GM18499 (cell line): ENCODE measurements around the gene TSPAN5.

Experiments
- ATAC-seq: cut with Tn5 transposase; IDR thresholded peaks from one replicate; pipeline ENCODE4 v1.9.1; 2021; ENCODE audit warnings: moderate number of reproducible peaks; ENCODE audit not compliant: insufficient read depth, unreplicated experiment

Gene TSPAN5

DNA sequence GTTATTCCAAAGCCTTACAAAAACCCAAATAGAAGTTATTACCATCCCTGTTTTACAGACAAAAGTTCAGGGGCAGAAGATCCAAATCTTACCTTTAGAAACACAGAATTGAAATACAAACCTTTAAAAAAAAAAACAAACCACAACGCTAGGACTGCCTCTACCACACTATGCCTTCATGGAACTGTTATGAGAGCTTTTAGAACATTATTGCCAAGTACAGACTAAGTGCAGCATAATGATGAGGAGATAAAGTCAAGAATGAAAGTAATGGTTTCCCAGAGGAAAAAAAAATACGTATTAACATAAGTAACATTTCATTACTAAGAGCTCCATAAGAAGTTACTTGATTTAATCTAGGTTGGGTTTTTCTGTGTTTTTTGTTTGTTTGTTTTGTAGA, 34.3 kb downstream of the TSPAN5 start:
- no peak for ATAC-seq

DNA sequence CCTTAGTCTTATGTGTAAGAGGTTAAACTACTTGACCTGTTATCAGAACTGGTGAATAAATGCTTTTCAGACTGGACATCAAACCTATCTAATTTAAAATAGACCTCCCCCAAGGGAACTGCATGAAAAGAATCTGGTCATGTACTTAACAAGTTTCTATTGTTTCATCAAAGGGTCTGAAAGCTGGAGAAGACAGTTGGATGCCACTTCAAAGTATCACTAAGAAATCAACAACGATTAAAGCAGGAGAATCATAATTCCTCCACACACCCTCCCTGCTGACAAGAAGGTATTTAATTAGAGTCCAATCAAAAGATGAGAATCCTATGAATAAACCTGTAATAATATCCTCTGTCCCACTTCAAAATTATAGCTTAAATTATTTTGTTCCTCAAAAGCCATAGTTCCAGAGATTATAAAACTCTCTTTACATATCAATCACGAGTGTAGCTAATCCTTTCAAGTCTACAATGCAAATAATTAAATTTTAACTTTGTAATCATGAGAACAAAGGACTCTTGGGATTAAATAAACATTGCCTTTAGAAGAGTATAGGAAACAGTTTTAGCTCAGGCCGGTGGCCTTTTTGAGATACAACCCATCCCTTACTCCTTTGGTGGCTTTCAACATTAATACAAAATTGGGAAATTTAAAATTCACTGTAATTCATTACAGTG, 35.1 kb downstream of the TSPAN5 start:
- ATAC-seq, result no peak

DNA sequence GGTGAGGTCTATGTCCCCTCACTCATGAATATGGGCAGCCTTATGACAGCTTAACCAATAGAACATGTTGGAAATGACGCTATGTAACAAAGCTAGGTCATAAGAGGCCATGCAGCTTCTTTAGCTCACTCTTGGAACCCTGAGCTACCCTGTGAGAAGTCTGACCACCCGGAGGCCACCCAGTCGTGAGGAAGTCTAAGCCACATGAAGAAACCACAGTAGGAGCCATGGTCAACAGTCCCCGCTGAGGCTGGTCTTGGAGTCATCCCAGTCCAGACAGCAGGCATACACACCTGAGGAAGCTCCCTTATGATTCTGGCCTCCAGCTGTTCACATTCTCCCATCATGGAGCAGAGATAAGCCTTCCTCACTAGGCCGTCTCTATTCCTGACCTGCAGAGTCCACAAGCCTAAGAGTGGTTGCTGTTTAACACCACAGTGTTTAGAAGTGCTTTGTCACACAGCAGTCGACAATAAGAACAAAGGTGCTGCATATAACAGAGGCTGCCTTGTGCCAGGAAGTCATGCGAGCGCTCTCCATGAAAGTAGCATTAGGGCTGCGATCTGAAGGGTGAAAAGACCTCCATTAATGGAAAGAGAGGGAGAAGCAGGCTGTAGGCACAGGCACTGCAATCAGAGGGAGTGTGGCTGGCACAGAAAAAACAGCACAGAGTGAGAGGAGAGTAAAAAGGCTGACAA, 38.2 kb downstream of the TSPAN5 start:
- ATAC-seq, result no peak

DNA sequence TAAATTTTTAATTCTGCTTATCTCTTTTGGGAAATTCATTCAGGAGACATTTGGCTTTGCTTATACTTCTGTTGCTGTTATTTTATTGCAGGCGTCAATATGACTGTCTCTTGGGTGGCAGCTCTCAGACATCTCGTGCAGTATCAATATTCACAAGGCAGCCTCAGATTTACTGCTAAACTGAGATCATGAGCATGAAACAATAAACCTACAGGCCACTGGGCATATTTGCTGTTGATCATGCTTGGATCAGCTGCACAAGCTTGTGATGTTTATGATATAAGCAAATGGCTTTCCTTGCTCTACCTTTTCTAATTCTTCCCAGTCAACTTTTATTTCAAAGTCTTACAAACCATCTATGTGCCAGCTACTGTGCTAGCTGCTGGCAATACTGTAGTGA, 39.2 kb downstream of the TSPAN5 start:
- ATAC-seq, result no peak

DNA sequence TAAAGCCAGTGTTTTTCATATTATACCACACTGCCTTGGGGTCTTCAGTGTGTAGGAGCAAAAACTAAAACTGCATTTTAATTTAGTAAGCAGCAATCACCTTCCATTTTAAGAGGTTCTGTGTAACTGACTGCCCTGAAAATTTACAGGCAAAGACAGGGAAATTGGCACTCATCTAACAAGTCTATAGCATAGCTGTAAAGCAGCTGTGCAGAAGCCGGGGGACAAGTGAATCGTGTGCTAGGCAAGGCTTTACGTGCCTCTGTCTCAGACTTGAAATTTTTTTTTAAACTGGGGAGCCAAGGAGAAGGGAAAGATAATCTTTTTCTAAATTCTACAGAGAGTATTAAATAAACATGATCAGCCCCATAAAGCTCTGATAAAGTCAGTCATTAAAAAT, 39.7 kb downstream of the TSPAN5 start:
- ATAC-seq, result no peak

DNA sequence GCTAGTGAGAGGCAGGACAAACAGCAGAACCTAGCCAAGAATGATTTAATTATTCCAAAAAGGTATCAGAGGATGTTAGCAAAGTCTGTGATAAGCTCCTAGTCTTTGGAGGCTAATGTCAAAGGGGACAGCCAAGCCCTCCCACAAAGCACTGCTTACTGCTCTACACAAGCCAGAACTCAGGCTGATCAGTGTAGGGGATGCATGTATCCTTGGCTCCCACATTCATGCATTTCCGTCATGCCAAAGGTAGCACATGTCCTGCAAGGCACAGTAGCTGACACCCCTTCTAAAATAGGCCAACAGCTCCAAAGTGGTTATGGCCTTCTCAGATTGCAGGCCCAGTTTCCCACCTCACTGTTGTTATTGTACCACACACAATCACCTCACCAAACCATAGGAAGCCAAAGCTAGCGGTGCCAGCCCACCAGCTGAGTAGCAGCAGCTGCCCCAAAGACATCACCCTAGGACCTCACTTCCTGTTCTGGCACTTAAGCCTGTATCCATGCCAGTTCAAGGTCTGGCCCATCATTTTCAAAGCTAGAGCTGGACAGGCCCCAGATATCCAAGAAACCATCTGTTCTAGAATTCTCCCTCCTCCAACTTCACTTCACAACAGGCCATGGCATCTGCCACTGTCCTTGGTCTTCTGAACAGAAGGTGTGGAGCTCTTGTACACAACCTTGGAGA, 40.9 kb downstream of the TSPAN5 start:
- ATAC-seq, result no peak

DNA sequence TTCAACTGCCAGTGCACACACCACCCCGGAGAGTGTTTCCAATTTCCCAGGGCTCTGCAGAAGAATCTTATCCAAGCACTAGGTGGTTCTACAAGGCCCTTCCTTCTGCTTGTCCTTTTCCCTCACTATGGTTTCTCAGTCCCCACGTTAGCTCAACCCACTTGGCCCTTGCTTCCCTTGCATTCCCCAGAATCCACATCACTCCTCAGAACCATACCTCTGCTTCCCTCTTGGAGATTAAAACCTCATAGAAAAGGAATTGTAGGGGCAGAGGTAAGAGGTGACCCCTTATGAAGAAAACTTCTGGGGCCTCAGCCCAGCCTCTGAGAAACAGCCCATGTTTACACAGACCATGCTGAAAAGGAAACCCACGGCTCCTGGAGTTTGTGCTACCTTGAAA, 42.4 kb downstream of the TSPAN5 start:
- ATAC-seq, result no peak

DNA sequence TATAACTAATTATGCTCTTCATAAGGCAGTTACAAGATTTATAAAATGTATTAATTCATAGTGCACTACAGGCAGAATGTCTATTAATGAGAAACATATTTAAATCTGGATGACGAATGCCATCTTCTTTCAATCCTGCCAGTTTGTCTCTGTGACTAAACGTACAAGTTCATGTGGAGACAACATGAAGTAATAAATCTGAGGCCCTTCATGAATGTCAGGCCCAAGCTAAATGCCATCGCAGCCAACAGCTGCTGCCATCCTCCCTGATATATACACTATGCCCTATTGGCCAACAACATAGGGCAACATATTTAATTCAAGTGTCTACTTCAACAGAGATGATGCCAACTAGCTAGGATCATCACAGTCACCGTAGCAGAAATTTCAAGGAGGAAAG, 43.7 kb downstream of the TSPAN5 start:
- ATAC-seq, result no peak

DNA sequence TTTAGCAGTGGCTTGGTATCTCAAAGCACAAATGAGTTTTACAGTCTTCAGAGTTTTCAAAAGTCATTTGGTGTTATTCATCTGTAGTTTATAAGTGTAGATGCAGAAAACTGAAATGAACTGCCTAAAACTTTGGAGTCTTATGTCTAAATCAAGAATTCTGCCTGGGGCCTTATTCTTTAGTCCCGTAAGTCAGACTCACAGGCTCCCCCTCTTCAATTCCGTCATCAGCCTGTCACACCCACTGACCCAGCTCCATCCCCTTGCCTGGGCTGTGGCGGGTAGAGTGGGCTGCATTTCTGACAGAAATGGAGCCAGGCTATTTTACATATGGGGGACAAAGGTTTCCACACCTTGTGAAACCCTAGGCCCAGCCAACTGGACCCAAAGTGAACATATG, 44.3 kb downstream of the TSPAN5 start:
- no peak for ATAC-seq

DNA sequence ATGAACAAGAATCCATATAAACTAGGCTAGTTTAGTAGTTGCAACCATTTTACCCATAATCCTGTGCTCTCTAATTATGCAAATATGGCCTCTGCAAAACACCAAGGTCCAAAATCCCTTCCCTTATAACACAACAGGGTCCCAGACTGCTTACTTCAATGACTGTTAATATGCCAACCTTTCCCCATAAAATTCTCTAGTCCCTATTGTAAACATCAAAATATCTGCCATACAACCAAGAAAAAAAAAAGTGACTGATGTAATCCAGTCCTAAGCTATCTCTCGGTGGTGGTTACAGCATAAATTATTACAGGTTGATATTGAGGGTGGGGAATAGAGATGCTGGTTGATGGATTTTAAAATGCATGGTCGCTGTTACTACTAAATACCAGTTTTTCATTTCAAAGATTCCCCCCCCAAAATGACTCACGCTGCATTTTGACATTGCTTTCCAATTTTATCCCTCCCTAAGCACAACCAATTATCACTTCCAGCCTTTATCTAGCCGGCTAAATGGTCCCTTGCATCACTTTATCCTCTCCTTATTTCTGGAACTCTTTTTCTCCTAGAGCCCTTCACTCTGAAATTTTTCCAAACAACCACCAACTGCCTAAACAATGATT, 44.8 kb downstream of the TSPAN5 start:
- ATAC-seq, result no peak

DNA sequence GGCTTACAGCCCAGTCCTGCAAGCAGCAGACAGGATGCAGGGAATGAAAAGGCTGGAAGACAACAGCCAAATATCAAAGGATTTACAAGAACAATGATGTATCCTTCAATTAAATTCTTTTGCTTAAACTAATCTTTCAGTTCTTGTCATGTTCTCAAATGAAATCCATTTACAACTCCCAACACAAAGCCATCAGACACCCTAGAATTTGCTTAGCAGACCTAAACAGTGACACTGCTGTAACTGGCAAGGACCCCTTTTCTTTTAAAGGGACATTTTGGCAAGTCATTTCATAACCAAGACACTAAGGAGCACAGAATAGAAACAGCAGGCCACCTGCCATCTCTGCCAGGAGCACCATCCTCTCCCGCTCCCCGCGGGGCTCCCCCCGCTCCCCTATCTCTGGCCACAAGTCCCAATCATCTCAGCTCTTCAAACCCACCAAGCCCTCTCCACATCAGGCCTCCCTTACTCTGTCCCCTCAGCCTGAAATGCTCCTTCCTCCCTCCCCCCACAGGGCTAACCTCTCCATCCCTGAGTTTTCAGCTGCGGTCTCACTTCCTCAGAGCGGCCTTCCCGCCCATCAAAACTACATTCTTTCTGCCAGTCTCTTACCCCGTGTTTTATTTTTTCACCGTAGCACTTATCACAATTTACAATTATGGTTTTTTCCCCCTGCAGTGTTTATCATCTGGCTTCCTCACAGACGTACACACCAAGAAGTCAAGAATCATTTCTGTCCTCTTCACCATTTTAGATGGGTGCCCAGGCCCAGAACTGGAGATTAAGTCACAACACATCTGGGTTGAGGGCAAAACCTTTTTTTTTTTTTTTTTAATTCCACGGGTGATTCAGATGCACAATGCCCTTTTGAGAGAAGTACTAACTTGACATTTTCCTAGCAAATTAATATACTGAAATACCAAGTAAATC, 45.8 kb downstream of the TSPAN5 start:
- ATAC-seq, result peak; percentile 60

DNA sequence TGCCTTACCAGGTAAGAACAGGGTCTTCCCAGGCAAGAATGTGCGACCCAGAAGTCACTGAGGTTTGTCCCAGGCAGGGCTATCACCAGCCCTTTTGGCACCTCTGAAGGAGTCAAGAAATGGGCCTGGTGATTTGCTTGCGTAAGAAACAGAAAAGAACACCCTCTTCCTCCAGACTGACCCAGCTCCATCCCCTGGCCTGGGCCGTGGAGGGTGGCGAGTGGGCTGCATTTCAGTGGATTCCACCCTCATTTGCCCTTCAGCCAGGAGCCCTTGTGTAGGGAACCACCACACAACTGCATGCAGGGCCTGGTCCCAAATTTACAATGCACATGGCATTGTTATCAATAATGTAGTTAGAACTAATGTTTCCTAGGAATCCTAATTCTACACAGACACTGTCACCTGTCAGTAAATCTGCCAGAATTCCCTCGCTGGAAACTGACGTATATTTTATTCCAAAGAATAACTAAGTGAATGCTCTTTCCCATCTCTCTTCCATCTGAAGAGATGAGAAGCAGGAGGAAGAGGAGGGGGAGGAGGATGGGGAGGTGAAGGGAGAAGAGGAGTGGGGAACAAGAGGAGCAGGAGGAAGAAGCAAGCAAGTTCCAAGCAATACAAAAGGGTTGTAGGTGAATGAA, 46.6 kb downstream of the TSPAN5 start:
- no peak for ATAC-seq

DNA sequence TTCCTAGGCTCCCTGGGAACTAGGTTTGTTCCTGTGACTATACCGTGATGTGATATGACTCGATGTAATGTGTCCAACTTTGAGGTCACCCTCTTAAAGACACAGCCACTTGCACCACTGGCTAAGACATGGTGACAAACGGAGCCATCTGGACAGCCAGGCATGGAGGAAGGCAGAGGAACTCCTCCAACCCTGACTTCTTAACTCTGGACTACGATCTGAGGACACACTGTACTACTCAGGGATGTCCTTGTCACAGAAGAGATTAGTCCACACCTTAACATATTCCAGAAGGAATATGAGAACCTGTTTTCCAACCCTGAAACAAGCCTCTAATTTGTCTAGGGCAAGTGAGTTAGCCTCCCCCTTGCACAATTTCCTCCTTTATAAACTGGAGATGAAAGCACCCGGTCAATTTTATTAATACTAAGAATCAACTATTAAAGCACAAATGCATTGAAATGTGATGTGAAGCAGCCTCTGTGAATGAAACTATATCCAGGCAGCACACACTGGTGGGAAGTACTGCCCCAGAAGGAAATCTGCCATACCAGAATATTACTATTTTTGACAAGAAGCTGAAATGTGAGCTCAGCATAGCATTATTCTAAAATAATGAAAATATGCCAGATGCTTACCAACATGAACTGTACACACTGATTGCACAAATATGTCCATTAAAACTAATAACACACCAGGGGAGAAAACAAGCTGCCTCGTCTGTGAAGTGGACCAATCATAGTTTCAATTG, 47.3 kb downstream of the TSPAN5 start:
- ATAC-seq, result no peak

DNA sequence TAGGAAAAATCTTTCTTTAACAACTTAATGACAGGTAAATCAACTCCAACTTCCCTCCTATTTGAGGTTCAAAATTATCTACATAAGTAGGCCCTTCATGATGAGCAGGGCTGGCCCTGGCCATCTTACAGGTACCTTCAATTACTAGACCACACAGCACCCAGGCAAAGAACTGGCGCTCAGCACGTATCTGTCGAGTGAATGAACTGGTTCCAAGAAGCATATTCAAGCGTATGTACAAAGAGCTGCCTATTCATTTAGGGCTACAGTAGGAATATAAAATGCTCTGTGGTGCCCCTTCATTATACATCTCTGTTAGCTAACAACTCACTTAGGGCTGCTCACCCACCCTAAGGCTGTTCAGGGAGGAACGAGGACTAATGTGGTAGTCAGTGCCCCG, 48.0 kb downstream of the TSPAN5 start:
- no peak for ATAC-seq

DNA sequence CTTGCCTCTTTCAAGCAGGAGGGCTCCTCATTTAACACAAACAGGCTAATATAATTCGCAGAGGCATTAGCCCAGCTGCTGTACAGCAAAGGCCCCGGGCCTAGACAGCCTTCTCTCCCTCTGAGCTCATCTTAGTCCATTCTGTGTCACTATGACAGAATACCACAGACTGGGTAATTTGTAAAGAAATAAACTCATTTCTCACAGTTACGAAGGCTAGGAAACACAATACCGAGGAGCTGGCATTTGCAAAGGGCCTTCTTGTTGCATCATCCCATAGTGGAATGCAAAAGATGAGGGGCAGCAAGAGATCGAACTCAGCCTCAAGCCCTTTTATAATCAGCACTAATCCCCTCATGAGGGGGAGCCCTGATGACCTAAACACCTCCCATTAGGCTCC, 48.5 kb downstream of the TSPAN5 start:
- ATAC-seq, result no peak

DNA sequence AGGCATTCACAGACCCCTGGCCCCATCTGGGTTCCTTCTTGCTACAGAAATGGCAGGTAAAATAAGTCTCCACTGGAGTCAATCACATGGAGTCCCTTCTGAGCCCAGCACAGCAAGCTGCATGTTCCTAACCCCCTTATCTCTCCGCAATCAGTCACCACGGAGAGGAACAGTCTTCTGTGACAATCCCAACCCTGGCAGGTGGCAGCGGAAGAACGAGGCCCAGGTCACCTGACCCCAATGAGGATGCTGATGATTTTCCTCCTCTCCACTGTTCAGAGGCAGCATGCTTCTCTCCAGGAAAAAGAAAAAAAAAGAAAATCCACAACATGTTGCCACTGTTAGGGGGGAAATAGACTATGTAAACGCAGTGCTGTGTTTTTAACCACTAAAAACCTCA, 50.1 kb downstream of the TSPAN5 start:
- no peak for ATAC-seq

DNA sequence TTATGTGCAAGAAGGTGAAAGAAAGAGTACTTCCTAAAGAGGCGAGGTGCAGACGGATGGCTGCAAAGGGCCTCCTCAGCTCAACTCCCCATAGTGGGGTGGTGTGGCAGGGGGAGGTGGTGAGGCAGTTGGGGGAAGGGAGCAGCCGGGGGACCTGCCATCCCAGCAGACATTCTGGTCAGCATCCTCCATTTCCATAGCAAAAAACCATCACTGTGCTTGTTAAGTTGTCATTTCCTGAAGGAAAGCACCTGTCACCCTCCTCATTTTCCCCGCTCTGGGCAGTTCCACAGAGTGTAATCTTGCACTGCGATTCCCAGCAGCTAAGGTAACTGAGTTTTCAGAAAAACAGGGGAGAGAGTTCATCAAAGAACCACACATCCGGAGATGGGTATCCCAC, 51.5 kb downstream of the TSPAN5 start:
- ATAC-seq, result no peak

DNA sequence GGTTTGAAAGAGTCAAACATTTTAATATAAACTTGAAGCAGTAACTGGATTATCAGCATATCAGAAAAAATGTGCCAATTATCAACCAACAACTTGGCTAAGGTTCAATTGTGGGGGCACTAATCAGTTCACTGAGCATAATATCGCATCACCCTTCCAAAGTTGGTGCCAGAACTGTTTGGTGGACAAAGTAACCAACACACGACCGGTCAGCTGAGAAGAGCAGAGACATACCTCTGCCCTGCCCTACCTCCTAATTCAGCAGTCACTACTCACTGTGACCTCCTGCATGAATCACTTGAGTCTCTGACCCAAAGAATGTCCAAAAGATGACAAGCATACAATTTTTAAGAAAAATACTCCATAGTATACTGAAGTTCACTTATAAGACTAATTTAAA, 53.2 kb downstream of the TSPAN5 start:
- no peak for ATAC-seq

DNA sequence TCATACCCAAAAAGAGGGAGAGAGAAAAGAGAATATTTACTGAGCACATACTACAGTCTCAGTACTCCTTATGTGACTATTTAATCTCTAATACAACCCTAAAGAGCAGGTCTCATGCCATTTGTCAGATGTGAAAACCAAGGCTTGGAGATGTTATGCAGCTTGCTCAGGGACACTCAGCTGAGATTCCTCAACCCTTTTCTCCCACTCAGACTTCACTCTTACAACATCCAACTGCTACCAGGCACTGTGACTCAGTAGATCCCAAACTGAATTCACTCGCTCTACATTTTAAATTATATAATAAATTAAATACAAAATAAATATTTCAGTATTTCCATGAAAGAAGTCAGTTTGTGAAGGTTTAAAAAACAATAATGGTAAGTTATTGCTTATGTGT, 53.7 kb downstream of the TSPAN5 start:
- no peak for ATAC-seq
